GM12878 (cell line): Measurements from ENCODE around the gene SMARCA4. TPM values are rescaled to one million over a fixed set of nuclear protein-coding genes. Genes with fewer than 3 reads are reported as not detected.
A peak's percentile ranks its signal among the peaks of the same experiment; 100 is the strongest.
"Not testable (repeated sequence)": the region's sequence is repeated elsewhere in the genome, so short reads cannot be mapped to it uniquely, and the experiment has no call there.

Experiments used
- ATAC-seq: fragments of 200-7000 bp; cut with Tn5 transposase; 3 replicates; pipeline ENCODE4 v1.9.1; 2020; ENCODE audit warnings: mild to moderate bottlenecking, moderate library complexity
- BruUV-seq: library from RNA; stranded (reverse); fragments of 400-500 nt; replicated peaks from 2 replicates; lab custom pipeline; 2021; lab: Mats Ljungman, UMichigan
- CTCF ChIA-PET: fragments of 300-600 bp; sonication (Branson Sonifier 250); formaldehyde crosslinking; extraction: SDS; loops from one replicate; lab custom pipeline; 2021; ENCODE audit warnings: inconsistent platforms; lab: Yijun Ruan, JAX
- POLR2A ChIA-PET: fragments of 350-600 bp; formaldehyde crosslinking; extraction: SDS; loops from one replicate; lab custom pipeline; 2021; ENCODE audit warnings: inconsistent platforms; lab: Charles Lee
- RAD21 ChIA-PET: fragments of 300-600 bp; sonication (Branson Sonifier 250); formaldehyde crosslinking; loops from one replicate; lab custom pipeline; 2023; ENCODE audit warnings: antibody characterized with exemption; ENCODE audit not compliant: unreplicated experiment; lab: Charles Lee
- SMC1A ChIA-PET: fragments of 300-600 bp; sonication (Branson Sonifier 250); formaldehyde crosslinking; loops from one replicate; lab custom pipeline; 2023; ENCODE audit not compliant: unreplicated experiment, uncharacterized antibody; lab: Charles Lee
- DNase-seq: peaks from one replicate; pipeline ENCODE4 v3.0.0-alpha.2; 2011; ENCODE audit warnings: low read depth, low spot score
- FAIRE-seq: peaks from 3 replicates; lab custom pipeline; 2011; peaks lifted over from hg19 to GRCh38; lab: Jason Lieb, UNC
- H2AFZ ChIP-seq: 2 replicates; pipeline ENCODE4 v1.6.0; 2011; ENCODE audit warnings: low read depth, low read length, control low read depth; ENCODE audit not compliant: control insufficient read depth
- H3K27ac ChIP-seq: 2 replicates; pipeline ENCODE4 v1.5.1; 2011; ENCODE audit warnings: control low read depth; ENCODE audit not compliant: control insufficient read depth, insufficient read depth
- H3K27me3 ChIP-seq, 2 experiments: replicated peaks in 1 of 2; 2 replicates each; pipeline versions ENCODE4 v1.6.0 to v1.6.1; 2011; ENCODE audit warnings: low read length in 1 of 2; ENCODE audit not compliant: control insufficient read depth in 2 of 2, insufficient read depth in 2 of 2
- H3K36me3 ChIP-seq, 2 experiments: 2 replicates each; pipeline ENCODE4 v1.5.1; 2011; ENCODE audit warnings: low read length in 1 of 2; ENCODE audit not compliant: control insufficient read depth in 2 of 2, insufficient read depth in 2 of 2
- H3K4me1 ChIP-seq: 2 replicates; pipeline ENCODE4 v1.6.1; 2011; ENCODE audit warnings: mild to moderate bottlenecking, low read length, moderate library complexity, mixed read lengths; ENCODE audit not compliant: control insufficient read depth, insufficient read depth
- H3K4me2 ChIP-seq: 2 replicates; pipeline ENCODE4 v1.6.0; 2011; ENCODE audit warnings: control low read depth; ENCODE audit not compliant: control insufficient read depth, insufficient read depth
- H3K4me3 ChIP-seq: fragments of 200-600 bp; sonication (generic); 2 replicates; pipeline ENCODE4 v1.5.1; 2016
- H3K79me2 ChIP-seq: 2 replicates; pipeline ENCODE4 v1.6.0; 2011; ENCODE audit warnings: low read length; ENCODE audit not compliant: control insufficient read depth, insufficient read depth
- H3K9ac ChIP-seq: 2 replicates; pipeline ENCODE4 v1.8.0; 2011; ENCODE audit warnings: low read length, control low read depth, mixed read lengths; ENCODE audit not compliant: control insufficient read depth, insufficient read depth
- H3K9me3 ChIP-seq: replicated peaks from 3 replicates; pipeline ENCODE4 v1.5.1; 2011; ENCODE audit warnings: mild to moderate bottlenecking, low read length; ENCODE audit not compliant: control insufficient read depth, insufficient read depth
- H4K20me1 ChIP-seq: 2 replicates; pipeline ENCODE4 v1.6.0; 2011; ENCODE audit not compliant: control insufficient read depth, insufficient read depth
- ATF7 ChIP-seq: fragments of 450-650 bp; IDR thresholded peaks from 2 replicates; pipeline ENCODE4 v1.6.1; 2016; ENCODE audit warnings: low read depth, mild to moderate bottlenecking
- BCL11A ChIP-seq: IDR thresholded peaks from 2 replicates; pipeline ENCODE4 v1.6.1; 2011; ENCODE audit warnings: low read depth, low read length
- CBX3 ChIP-seq: fragments of 200-600 bp; sonication (generic); IDR thresholded peaks from 2 replicates; pipeline ENCODE4 v1.6.1; 2016; ENCODE audit warnings: low read depth, borderline replicate concordance
- CBX5 ChIP-seq: sonication (generic); IDR thresholded peaks from 2 replicates; pipeline ENCODE4 v1.6.1; 2016; ENCODE audit warnings: low read depth, moderate library complexity, mild to moderate bottlenecking, inconsistent platforms
- CREM ChIP-seq: IDR thresholded peaks from 2 replicates; pipeline ENCODE4 v1.6.1; 2014; ENCODE audit warnings: antibody characterized with exemption, low read depth
- FOXK2 ChIP-seq: fragments of 450-650 bp; IDR thresholded peaks from 2 replicates; pipeline ENCODE4 v1.6.1; 2017; ENCODE audit warnings: mild to moderate bottlenecking, moderate library complexity
- HCFC1 ChIP-seq: fragments of 150-350 bp; IDR thresholded peaks from 2 replicates; pipeline ENCODE4 v1.6.1; 2014; ENCODE audit warnings: low read length
- HDAC2 ChIP-seq: fragments of 200-600 bp; sonication (generic); IDR thresholded peaks from 2 replicates; pipeline ENCODE4 v1.6.1; 2017
- MAX ChIP-seq: IDR thresholded peaks from 2 replicates; pipeline ENCODE4 v1.6.1; 2012; ENCODE audit warnings: low read depth, low read length, improper control_type of control experiment
- MLLT1 ChIP-seq: fragments of 450-650 bp; IDR thresholded peaks from 2 replicates; pipeline ENCODE4 v1.6.1; 2016; ENCODE audit warnings: mild to moderate bottlenecking
- NFIC ChIP-seq: IDR thresholded peaks from 2 replicates; pipeline ENCODE4 v1.6.1; 2012; ENCODE audit warnings: low read depth, mild to moderate bottlenecking, inconsistent platforms, low read length, moderate library complexity
- PAX5 ChIP-seq: IDR thresholded peaks from 2 replicates; pipeline ENCODE4 v1.6.1; 2011; ENCODE audit warnings: low read depth, low read length, borderline replicate concordance
- PAX8 ChIP-seq: fragments of 450-650 bp; IDR thresholded peaks from 2 replicates; pipeline ENCODE4 v1.6.1; 2017; ENCODE audit warnings: mild to moderate bottlenecking, moderate library complexity
- RELA ChIP-seq: fragments of 450-650 bp; IDR thresholded peaks from 2 replicates; pipeline ENCODE4 v1.8.0; 2014; ENCODE audit warnings: borderline replicate concordance; ENCODE audit not compliant: partially characterized antibody
- RELB ChIP-seq: fragments of 450-650 bp; IDR thresholded peaks from 2 replicates; pipeline ENCODE4 v1.6.1; 2017; ENCODE audit warnings: low read depth, mild to moderate bottlenecking, moderate library complexity
- RUNX3 ChIP-seq: IDR thresholded peaks from 2 replicates; pipeline ENCODE4 v1.6.1; 2012; ENCODE audit warnings: low read length, inconsistent platforms
- SMC3 ChIP-seq: IDR thresholded peaks from 2 replicates; pipeline ENCODE4 v1.6.1; 2011; ENCODE audit warnings: low read length, improper control_type of control experiment, borderline replicate concordance
- TBL1XR1 ChIP-seq: IDR thresholded peaks from 2 replicates; pipeline ENCODE4 v1.6.1; 2012; ENCODE audit warnings: low read depth, low read length, improper control_type of control experiment
- TCF7 ChIP-seq: IDR thresholded peaks from 2 replicates; pipeline ENCODE4 v1.6.1; 2014; ENCODE audit warnings: antibody characterized with exemption, borderline replicate concordance
- WRNIP1 ChIP-seq: IDR thresholded peaks from 2 replicates; pipeline ENCODE4 v1.6.1; 2011; ENCODE audit warnings: low read depth, low read length, improper control_type of control experiment, borderline replicate concordance
- YBX1 ChIP-seq: fragments of 450-650 bp; IDR thresholded peaks from 2 replicates; pipeline ENCODE4 v1.6.1; 2016; ENCODE audit warnings: antibody characterized with exemption
- YY1 ChIP-seq: IDR thresholded peaks from 2 replicates; pipeline ENCODE4 v1.6.1; 2011; ENCODE audit warnings: low read depth, mild to moderate bottlenecking, low read length
- ZNF384 ChIP-seq: IDR thresholded peaks from 2 replicates; pipeline ENCODE4 v1.6.1; 2012; ENCODE audit warnings: low read depth, mild to moderate bottlenecking, low read length, improper control_type of control experiment, borderline replicate concordance
- WGBS: methylation state at CpG from one replicate; pipeline ENCODE4 v1.1.6; 2016; ENCODE audit warnings: low lambda C conversion rate; ENCODE audit not compliant: insufficient replicate concordance, insufficient coverage; ENCODE audit errors: missing lambda C conversion rate; 5-methylcytosine and 5-hydroxymethylcytosine counted together
- in situ Hi-C: fragments of 300-500 bp; cut with MboI; formaldehyde crosslinking; loops from 9 replicates; pipeline ENCODE4 v1.14.3; 2018; ENCODE audit warnings: mixed read lengths
- intact Hi-C: fragments of 100-400 bp; cut with micrococcal nuclease; formaldehyde crosslinking; loops from one replicate; pipeline ENCODE4 v1.14.2; 2022; ENCODE audit not compliant: unreplicated experiment
- polyA plus RNA-seq, 11 experiments: library from polyadenylated mRNA; depleted of rRNA in 4 of 11; unstranded in 6 of 11; stranded (reverse) in 5 of 11; fragments of >200 nt; fragmentation: Nextera tagmentation in 4 of 11; fragmentation: Illumina TruSeq in 1 of 11; extraction: Ambion mirVana in 4 of 11; extraction: Trizol in 1 of 11; gene quantifications; 1 replicate in 1 of 11; 2 replicates in 10 of 11; pipeline versions ENCODE4 v1.2.1 to v1.2.3, GENCODE V29; 2011 to 2016; ENCODE audit warnings: inconsistent platforms in 2 of 11, missing spikeins in 2 of 11, low read depth in 1 of 11
- total RNA-seq, 4 experiments: library from RNA; depleted of rRNA in 3 of 4; stranded (reverse); fragments of >200 nt in 3 of 4; fragmentation: Illumina TruSeq in 1 of 4; extraction: Trizol in 1 of 4; gene quantifications; 2 replicates each; pipeline versions ENCODE4 v1.2.1 to v1.2.3, GENCODE V29; 2013 to 2021

The SMARCA4 gene
- total and polyA plus RNA-seq, 10 of the 15 experiments (the other 5 are each of a cell fraction or from before 2014, with no cell fraction given): 22.4 to 175 (median 57.4) TPM

GRCh38 chr19:10936661-10937084 lies 24.2 kb upstream of the SMARCA4 start (continued):
- no peak for TF ChIP-seq MAX
- TF ChIP-seq WRNIP1: no peak
- TF ChIP-seq TCF7: no peak
- TF ChIP-seq RELB: peak; percentile 45; the same call in 1 of the 2 replicates
- no peak for TF ChIP-seq NFIC
- no peak for TF ChIP-seq ATF7
- TF ChIP-seq YBX1: no peak
- TF ChIP-seq PAX5: no peak
- TF ChIP-seq ZNF384: peak; percentile 96
- no peak for TF ChIP-seq CBX3
- TF ChIP-seq HDAC2: no peak
- TF ChIP-seq HCFC1: no peak
- TF ChIP-seq TBL1XR1: no peak
- TF ChIP-seq RUNX3: no peak
- TF ChIP-seq PAX8: no peak
- TF ChIP-seq SMC3: peak; percentile 67
- TF ChIP-seq BCL11A: no peak
- 0 out of 2 replicates have a peak, but pooled peaks have one; percentile 17 for TF ChIP-seq YY1
- TF ChIP-seq RELA: peak; percentile 11
- TF ChIP-seq MLLT1: 0 out of 2 replicates have a peak, but pooled peaks have one; percentile 23
- no peak for TF ChIP-seq FOXK2
- no peak for TF ChIP-seq CBX5
- no peak for TF ChIP-seq CREM

GRCh38 chr19:10941649-10942048 lies 19.2 kb upstream of the SMARCA4 start:
- H3K79me2 ChIP-seq, H3K4me3 ChIP-seq, DNase-seq, H3K27ac ChIP-seq, ATAC-seq, in situ Hi-C loops, H3K36me3 ChIP-seq, H3K27me3 ChIP-seq, H4K20me1 ChIP-seq, FAIRE-seq, H3K4me2 ChIP-seq, H3K9me3 ChIP-seq, H3K9ac ChIP-seq, H2AFZ ChIP-seq, BruUV-seq, H3K4me1 ChIP-seq: not testable (repeated sequence)
- ChIA-PET POLR2A (interaction anchor here (0.5 to 2.2 kb wide), 16 partner anchors 9 to 231 kb away, joined by 3 to 11 read pairs (median 4); partner anchors contain the start of genes LDLR and SMARCA4), SMC1A (interaction anchor here (0.6 to 2.9 kb wide), 25 partner anchors 9 to 214 kb away, joined by 3 to 18 read pairs (median 4); partner anchors contain the start of gene SMARCA4), CTCF (interaction anchor here (0.6 to 4.8 kb wide), 38 partner anchors 9 to 340 kb away, joined by 3 to 39 read pairs (median 8); no protein-coding TSS in a partner anchor), RAD21 (interaction anchor here (0.6 to 4.4 kb wide), 27 partner anchors 10 to 585 kb away, joined by 3 to 33 read pairs (median 4); partner anchors contain the start of genes SMARCA4 and TMED1)
- WGBS: 66% methylated on average over 12 of the region's 14 CpGs
- intact Hi-C loops: loop anchor here (2.0 to 10.0 kb wide), 3 partner anchors 39 to 191 kb away; no protein-coding TSS in a partner anchor
